HepG2 (cell line): ENCODE results near the gene CCDC18. TPM values are rescaled to one million over a fixed set of nuclear protein-coding genes. Genes with fewer than 3 reads are reported as not detected.

Experiments
- ATAC-seq: fragments of 200-7000 bp; cut with Tn5 transposase; 3 replicates; pipeline ENCODE4 v1.9.1; 2020; ENCODE audit warnings: mild to moderate bottlenecking, moderate library complexity
- BruUV-seq: library from RNA; stranded (reverse); fragments of 400-500 nt; replicated peaks from 2 replicates; lab custom pipeline; 2021; lab: Mats Ljungman, UMichigan
- CTCF ChIA-PET: fragments of 300-600 bp; formaldehyde crosslinking; extraction: SDS; loops from one replicate; lab custom pipeline; 2021; ENCODE audit warnings: low total read pairs, inconsistent platforms, low intra/inter-chr PET ratio; lab: Yijun Ruan, JAX
- POLR2A ChIA-PET: fragments of 350-600 bp; sonication (Branson Sonifier 250); formaldehyde crosslinking; loops from one replicate; lab custom pipeline; 2020; ENCODE audit warnings: antibody characterized with exemption, inconsistent platforms; lab: Yijun Ruan, JAX
- DNase-seq: peaks from one replicate; pipeline ENCODE4 v3.0.0-alpha.2; 2015; ENCODE audit warnings: low spot score
- FAIRE-seq: peaks from 3 replicates; lab custom pipeline; 2011; peaks lifted over from hg19 to GRCh38; lab: Jason Lieb, UNC
- H2AFZ ChIP-seq: one replicate; pipeline ENCODE4 v1.6.1; 2011; ENCODE audit warnings: low read length, inconsistent platforms
- H3K27ac ChIP-seq: fragments of 300-600 bp; 3 replicates; pipeline ENCODE4 v1.8.0; 2011; ENCODE audit warnings: mixed run types, mild to moderate bottlenecking, mixed read lengths, low read length, inconsistent platforms; ENCODE audit not compliant: insufficient read depth; ENCODE audit errors: extremely low read length
- H3K27me3 ChIP-seq, 2 experiments: fragments of 200-600 bp in 1 of 2; 2 replicates in 1 of 2; 3 replicates in 1 of 2; pipeline versions ENCODE4 v1.6.0 to v1.8.0; 2011; ENCODE audit warnings: low read length in 2 of 2, mild to moderate bottlenecking in 2 of 2, moderate library complexity in 2 of 2, inconsistent platforms in 1 of 2; ENCODE audit not compliant: insufficient read depth in 2 of 2, control insufficient read depth in 1 of 2
- H3K36me3 ChIP-seq, 2 experiments: fragments of 200-600 bp in 1 of 2; replicated peaks in 1 of 2; 2 replicates in 1 of 2; 3 replicates in 1 of 2; pipeline versions ENCODE4 v1.5.1 to v1.8.0; 2011; ENCODE audit warnings: low read length in 2 of 2, inconsistent platforms in 1 of 2; ENCODE audit not compliant: insufficient read depth in 2 of 2, control insufficient read depth in 1 of 2
- H3K4me1 ChIP-seq: 2 replicates; pipeline ENCODE4 v1.5.1; 2012; ENCODE audit warnings: low read length, inconsistent platforms; ENCODE audit not compliant: insufficient read depth
- H3K4me2 ChIP-seq: 2 replicates; pipeline ENCODE4 v1.6.0; 2011; ENCODE audit warnings: low read depth, low read length, inconsistent platforms
- H3K4me3 ChIP-seq, 3 experiments: fragments of 200-600 bp in 1 of 3; sonication (generic), shearing (Covaris generic) in 1 of 3; replicated peaks in 1 of 3; 2 replicates each; pipeline ENCODE4 v1.5.1; 2011 to 2016; ENCODE audit warnings: low read length in 3 of 3, inconsistent platforms in 2 of 3, low read depth in 2 of 3, mild to moderate bottlenecking in 2 of 3, control low read depth in 1 of 3, mixed read lengths in 1 of 3; ENCODE audit not compliant: insufficient read depth in 1 of 3
- H3K79me2 ChIP-seq: one replicate; pipeline ENCODE4 v1.6.1; 2011; ENCODE audit warnings: low read length, inconsistent platforms; ENCODE audit not compliant: insufficient read depth
- H3K9ac ChIP-seq: 2 replicates; pipeline ENCODE4 v1.6.0; 2011; ENCODE audit warnings: mild to moderate bottlenecking, low read depth, low read length, inconsistent platforms; ENCODE audit not compliant: insufficient read depth
- H3K9me3 ChIP-seq: 2 replicates; pipeline ENCODE4 v1.5.1; 2012; ENCODE audit warnings: mild to moderate bottlenecking, low read length
- H4K20me1 ChIP-seq: 2 replicates; pipeline ENCODE4 v1.6.0; 2011; ENCODE audit warnings: inconsistent platforms, mild to moderate bottlenecking, low read length, moderate library complexity; ENCODE audit not compliant: insufficient read depth
- KDM6A ChIP-seq: IDR thresholded peaks from 2 replicates; pipeline ENCODE4 v1.6.1; 2016; ENCODE audit warnings: low read depth
- RBM39 ChIP-seq: fragments of 200-400 bp; formaldehyde crosslinking; IDR thresholded peaks from one replicate; pipeline ENCODE4 v1.6.1; 2018; ENCODE audit warnings: antibody characterized with exemption, mild to moderate bottlenecking, low read depth, low read length; ENCODE audit not compliant: poor library complexity, severe bottlenecking
- ZNF264 ChIP-seq: sonication (generic); formaldehyde crosslinking; IDR thresholded peaks from 2 replicates; pipeline ENCODE4 v1.4.0; 2020; ENCODE audit warnings: missing genetic modification reagents
- ZNF335 ChIP-seq: sonication (generic); formaldehyde crosslinking; IDR thresholded peaks from 2 replicates; pipeline ENCODE4 v1.4.0; 2020; ENCODE audit warnings: missing genetic modification reagents
- ZNF761 ChIP-seq: sonication (generic); formaldehyde crosslinking; conservative IDR thresholded peaks from 2 replicates; pipeline ENCODE4 v1.4.0; 2020; ENCODE audit warnings: mild to moderate bottlenecking, missing genetic modification reagents
- WGBS: methylation state at CpG from one replicate; pipeline ENCODE4 v1.1.6; 2017; ENCODE audit warnings: low lambda C conversion rate; 5-methylcytosine and 5-hydroxymethylcytosine counted together
- in situ Hi-C: cut with HindIII; loops from 2 replicates; pipeline ENCODE4 v1.10.0; 2017; ENCODE audit warnings: low pct_unique_long_range_greater_than_20kb; ENCODE audit not compliant: extremely low pct_ligation_motif_present
- intact Hi-C: fragments of 100-400 bp; cut with micrococcal nuclease; formaldehyde crosslinking; loops from one replicate; pipeline ENCODE4 v1.10.0; 2022; ENCODE audit not compliant: unreplicated experiment
- polyA plus RNA-seq, 8 experiments: library from polyadenylated mRNA; depleted of rRNA in 3 of 8; stranded (reverse) in 7 of 8; unstranded in 1 of 8; fragments of >200 nt; fragmentation: Illumina TruSeq in 4 of 8; extraction: Trizol in 4 of 8; gene quantifications; 2 replicates each; pipeline versions ENCODE4 v1.2.1 to v1.2.3, GENCODE V29; 2011 to 2016; ENCODE audit warnings: low read depth in 4 of 8, missing spikeins in 1 of 8, mixed read lengths in 1 of 8; ENCODE audit not compliant: insufficient read depth in 1 of 8
- total RNA-seq, 5 experiments: library from RNA; depleted of rRNA; stranded (reverse); fragments of >200 nt; fragmentation: Illumina TruSeq; extraction: Trizol; gene quantifications; 2 replicates each; pipeline ENCODE4 v1.2.3, GENCODE V29; 2016; ENCODE audit warnings: low read depth in 1 of 5

Gene CCDC18
- total and polyA plus RNA-seq, 2 of the 13 experiments (the other 11 are each of a cell fraction or from before 2014, with no cell fraction given), result 1.9 to 18.4 TPM

DNA sequence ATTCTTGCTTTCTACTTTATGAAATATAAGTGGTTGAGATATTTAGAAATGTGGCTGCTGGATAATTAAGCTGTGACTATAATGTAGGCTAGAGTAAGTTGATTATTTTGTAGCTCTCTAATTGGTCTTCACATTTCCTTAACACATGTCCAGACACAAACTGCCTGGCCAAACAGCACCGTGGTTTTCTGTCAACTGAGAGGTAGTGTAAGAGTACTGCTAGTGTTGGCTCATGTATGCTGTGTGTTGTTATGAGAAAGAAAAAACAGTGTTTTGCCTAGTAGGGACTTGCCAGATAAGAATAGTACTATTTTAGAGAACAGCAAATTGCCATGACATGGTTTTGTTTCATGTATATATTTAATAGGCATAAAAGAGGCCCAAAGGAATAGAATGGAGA, 37.4 kb upstream of the CCDC18 start:
- no peak for ATAC-seq
- ChIA-PET CTCF (no interaction called here), POLR2A (no interaction called here)
- Histone ChIP-seq H3K79me2 (no peaks in the 10 kb centered on the region), H3K4me2 (no peak overlapping the region), H3K27ac (no peak overlapping the region), H4K20me1 (no peaks in the 10 kb centered on the region), H3K36me3 (peaks cover 1 to 15% of the 10 kb centered on the region in 2 experiments; a peak in 1 of 5 replicates), H3K9ac (no peak overlapping the region), H3K4me1 (no peaks in the 10 kb centered on the region), H3K9me3 (no peaks in the 10 kb centered on the region), H3K4me3 (no peak overlapping the region), H3K27me3 (no peaks in the 10 kb centered on the region), H2AFZ (no peak overlapping the region)
- no peak for FAIRE-seq
- DNase-seq, result no peak
- 87% methylated on average over 1 of the region's 1 CpG for WGBS
- no TSS peak for BruUV-seq
- TF ChIP-seq RBM39 (no peak), ZNF335 (CRISPR knock-in tag) (no peak), ZNF264 (CRISPR knock-in tag) (no peak), KDM6A (CRISPR knock-in tag) (no peak)
- in situ Hi-C loops (no loop called here), intact Hi-C loops (no loop called here)

DNA sequence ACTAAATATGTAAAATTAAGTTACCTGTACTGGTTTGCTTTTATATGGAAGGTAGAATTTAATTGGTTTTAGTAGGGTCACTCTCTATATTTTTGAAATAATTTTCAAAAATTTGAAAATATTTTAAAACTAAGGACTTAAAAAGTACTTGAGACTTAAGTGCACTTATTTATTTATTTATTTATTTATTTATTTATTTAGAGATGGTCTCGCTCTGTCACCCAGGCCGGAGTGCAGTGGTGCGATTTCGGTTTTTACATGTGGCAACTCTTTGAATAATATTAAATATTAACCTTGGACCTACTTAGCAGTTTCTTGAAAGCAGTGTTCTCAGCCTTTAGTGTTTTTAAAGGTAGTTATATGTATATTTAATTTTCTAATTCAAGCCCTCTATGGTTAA, 36.8 kb upstream of the CCDC18 start:
- H3K4me3 ChIP-seq, result no peak overlapping the region
- no peak overlapping the region for H3K27ac ChIP-seq
- BruUV-seq, result no TSS peak
- H3K9ac ChIP-seq, result no peak overlapping the region
- no peaks in the 10 kb centered on the region for H4K20me1 ChIP-seq
- DNase-seq (no peak), FAIRE-seq (no peak), ATAC-seq (no peak)
- no peaks in the 10 kb centered on the region for H3K79me2 ChIP-seq
- H2AFZ ChIP-seq, result no peak overlapping the region
- in situ Hi-C loops (no loop called here), intact Hi-C loops (no loop called here)
- POLR2A ChIA-PET, result no interaction called here
- no peaks in the 10 kb centered on the region for H3K4me1 ChIP-seq
- CTCF ChIA-PET, result no interaction called here
- H3K36me3 ChIP-seq, result peaks cover 1 to 10% of the 10 kb centered on the region in 2 experiments; a peak in 1 of 5 replicates
- no peak for TF ChIP-seq ZNF761 (CRISPR knock-in tag)
- no peaks in the 10 kb centered on the region for H3K9me3 ChIP-seq
- H3K27me3 ChIP-seq, result no peaks in the 10 kb centered on the region
- WGBS, result over 99% methylated on average over 4 of the region's 4 CpGs
- no peak overlapping the region for H3K4me2 ChIP-seq
